ENCODE data around the gene VWA5B1. TPM values are rescaled to one million over a fixed set of nuclear protein-coding genes. Genes with fewer than 3 reads are reported as not detected.

Gene VWA5B1
- total RNA-seq, 2 experiments from 2014 or later = 0.16 to 0.31 TPM

DNA sequence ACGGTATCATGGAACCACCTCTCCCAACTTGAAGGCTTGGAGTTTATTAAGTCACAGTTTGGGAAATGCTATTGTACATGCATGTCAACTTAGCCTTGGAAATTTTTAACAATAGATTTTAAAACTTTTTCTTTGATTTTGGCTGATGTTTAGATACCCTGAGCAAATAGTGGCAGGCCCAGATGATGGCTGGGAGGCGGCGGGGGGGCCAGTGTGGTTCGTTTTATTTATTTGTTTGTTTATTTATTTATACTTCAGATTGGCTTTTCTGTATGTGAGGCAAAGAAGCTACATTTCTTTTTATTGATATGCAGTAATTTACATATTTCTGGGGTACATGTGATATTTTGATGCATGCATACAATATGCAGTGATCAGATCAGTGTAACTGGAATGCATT is 82.0 kb downstream of the VWA5B1 start:
- Mint-ChIP-seq H3K27ac (no peak overlapping the region), H3K9me3 (no peaks in the 10 kb centered on the region), H3K4me1 (peaks cover 3% of the 10 kb centered on the region), H3K27me3 (peaks cover 64% of the 10 kb centered on the region), H3K36me3 (no peaks in the 10 kb centered on the region), H3K4me3 (no peak overlapping the region)
- no peak for DNase-seq

DNA sequence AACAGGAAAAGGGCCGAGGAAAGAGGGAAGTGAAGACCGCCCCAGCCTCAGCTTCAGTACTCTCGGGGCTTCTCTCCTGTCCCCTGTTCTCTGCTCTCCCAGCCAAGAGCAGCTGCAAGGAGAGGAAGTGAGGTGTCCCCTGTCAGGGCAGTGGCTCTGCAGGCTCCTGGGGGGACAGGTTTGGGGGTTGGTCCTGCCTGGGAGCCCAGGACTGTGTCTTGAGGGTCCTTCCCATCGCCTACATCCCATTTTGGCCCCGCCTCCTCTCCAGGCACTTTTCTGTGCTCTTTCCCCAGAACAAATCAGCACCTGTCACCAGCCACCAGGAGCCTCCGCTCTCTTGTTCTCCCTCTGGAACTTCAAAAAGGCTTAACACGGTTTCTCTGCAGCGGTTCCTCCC is 82.6 kb downstream of the VWA5B1 start:
- Mint-ChIP-seq H3K9me3 (no peaks in the 10 kb centered on the region), H3K27me3 (peaks cover 58% of the 10 kb centered on the region), H3K27ac (no peak overlapping the region), H3K36me3 (no peaks in the 10 kb centered on the region), H3K4me3 (no peak overlapping the region), H3K4me1 (peaks cover 3% of the 10 kb centered on the region)
- DNase-seq = no peak

GRCh38 chr1:20373764-20374163 is 83.1 kb downstream of the VWA5B1 start:
- Mint-ChIP-seq H3K27ac (no peak overlapping the region), H3K36me3 (no peaks in the 10 kb centered on the region), H3K9me3 (no peaks in the 10 kb centered on the region), H3K4me1 (peaks cover 3% of the 10 kb centered on the region), H3K4me3 (no peak overlapping the region), H3K27me3 (peaks cover 57% of the 10 kb centered on the region)
- DNase-seq = no peak

DNA sequence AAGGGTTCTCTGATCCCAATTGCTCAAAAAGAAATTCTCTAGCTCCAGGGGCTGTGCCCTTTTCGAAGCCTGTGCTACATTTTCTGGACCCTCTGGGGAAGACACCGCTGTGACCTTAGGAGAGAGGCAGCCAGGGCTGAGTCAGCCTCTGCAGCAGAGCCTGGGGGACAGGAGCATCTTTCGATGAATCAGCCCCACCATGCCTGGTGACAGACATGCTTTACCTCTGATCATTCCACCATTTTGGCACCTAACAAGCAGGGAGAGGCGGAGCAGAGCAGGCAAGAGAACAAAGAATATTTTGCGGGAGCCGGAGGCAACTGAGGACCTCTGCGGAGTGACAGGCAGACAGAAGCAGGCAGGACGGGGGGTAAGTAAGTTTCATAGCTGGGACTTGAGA is 84.9 kb downstream of the VWA5B1 start:
- H3K27me3 Mint-ChIP-seq = peaks cover 50% of the 10 kb centered on the region

GRCh38 chr1:20376171-20376570 is 85.5 kb downstream of the VWA5B1 start:
- Mint-ChIP-seq H3K9me3 (no peaks in the 10 kb centered on the region), H3K4me3 (no peak overlapping the region), H3K4me1 (peaks cover 6% of the 10 kb centered on the region), H3K27ac (no peak overlapping the region), H3K27me3 (peaks cover 44% of the 10 kb centered on the region), H3K36me3 (no peaks in the 10 kb centered on the region)
- DNase-seq = no peak

More for the DNA sequence above, 84.9 kb downstream of the VWA5B1 start:
- no peak for DNase-seq
- Mint-ChIP-seq H3K36me3 (no peaks in the 10 kb centered on the region), H3K4me1 (peaks cover 6% of the 10 kb centered on the region), H3K27ac (no peak overlapping the region), H3K9me3 (no peaks in the 10 kb centered on the region), H3K4me3 (no peak overlapping the region)

GRCh38 chr1:20376880-20377494 is 86.3 kb downstream of the VWA5B1 start:
- no peak overlapping the region for H3K4me3 Mint-ChIP-seq
- H3K36me3 Mint-ChIP-seq = no peaks in the 10 kb centered on the region
- no peaks in the 10 kb centered on the region for H3K9me3 Mint-ChIP-seq
- DNase-seq = peak; percentile 52
- H3K27me3 Mint-ChIP-seq = peaks cover 36% of the 10 kb centered on the region
- peaks cover 4% of the 10 kb centered on the region for H3K4me1 Mint-ChIP-seq
- H3K27ac Mint-ChIP-seq = no peak overlapping the region

DNA sequence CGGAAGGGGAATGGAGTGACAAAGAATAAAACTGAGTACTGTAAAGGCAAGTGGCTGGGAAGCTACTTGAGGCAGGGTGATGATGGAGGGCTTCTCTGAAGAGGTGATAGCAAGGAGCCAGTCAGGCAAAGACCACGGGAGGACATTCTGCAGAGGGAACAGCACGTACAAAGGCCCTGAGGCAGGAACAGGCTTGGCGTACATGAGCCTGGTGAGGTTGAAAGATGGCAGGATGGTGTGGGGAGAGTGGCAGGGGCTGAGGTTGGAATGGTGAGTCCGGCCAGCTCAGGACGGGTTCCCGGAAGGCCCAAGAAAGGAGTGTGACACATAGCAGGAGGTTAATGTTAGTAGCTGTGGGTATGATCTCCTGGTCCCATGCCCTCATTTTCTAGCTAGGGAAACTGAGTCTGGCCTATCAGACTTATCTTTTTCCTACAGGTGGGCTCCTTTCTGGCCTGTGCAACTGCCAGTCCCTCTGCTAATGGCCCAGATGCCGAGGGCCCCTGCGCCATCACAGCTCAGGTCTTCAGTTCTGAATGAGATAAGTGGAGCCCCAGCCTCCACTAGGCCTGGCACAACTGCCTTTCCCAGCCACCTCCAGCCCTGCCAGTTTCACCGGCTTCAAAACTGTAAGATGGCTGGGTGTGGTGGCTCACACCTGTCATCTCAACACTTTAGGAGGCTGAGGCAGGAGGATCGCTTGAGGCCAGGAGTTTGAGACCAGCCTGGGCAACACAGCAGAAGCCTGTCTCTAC is 87.0 kb downstream of the VWA5B1 start:
- DNase-seq = no peak
- H3K4me3 Mint-ChIP-seq = no peak overlapping the region
- peaks cover 3% of the 10 kb centered on the region for H3K4me1 Mint-ChIP-seq
- H3K27me3 Mint-ChIP-seq = peaks cover 36% of the 10 kb centered on the region
- no peak overlapping the region for H3K27ac Mint-ChIP-seq
- H3K9me3 Mint-ChIP-seq = no peaks in the 10 kb centered on the region
- no peaks in the 10 kb centered on the region for H3K36me3 Mint-ChIP-seq

DNA sequence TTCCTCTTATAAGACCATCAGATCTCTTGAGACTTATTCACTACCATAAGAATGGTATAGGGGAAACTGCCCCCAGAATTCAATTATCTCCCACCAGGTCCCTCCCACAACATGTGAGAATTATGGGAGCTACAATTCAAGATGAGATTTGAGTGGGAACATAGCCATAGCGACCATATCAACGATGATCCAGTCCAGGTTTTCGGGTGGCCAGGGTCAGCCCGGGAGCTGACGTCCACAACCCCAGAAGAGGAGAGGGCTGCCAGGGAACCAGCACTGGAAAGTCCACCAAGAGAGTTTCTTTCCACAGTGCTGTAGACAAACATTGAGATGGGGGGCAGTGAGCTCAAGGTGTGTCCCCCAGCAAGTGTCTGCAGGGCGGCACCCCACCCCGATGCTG is 88.4 kb downstream of the VWA5B1 start:
- Mint-ChIP-seq H3K36me3 (no peaks in the 10 kb centered on the region), H3K4me3 (no peak overlapping the region), H3K27ac (no peak overlapping the region), H3K4me1 (peaks cover 3% of the 10 kb centered on the region), H3K27me3 (peaks cover 45% of the 10 kb centered on the region), H3K9me3 (no peaks in the 10 kb centered on the region)
- no peak for DNase-seq

DNA sequence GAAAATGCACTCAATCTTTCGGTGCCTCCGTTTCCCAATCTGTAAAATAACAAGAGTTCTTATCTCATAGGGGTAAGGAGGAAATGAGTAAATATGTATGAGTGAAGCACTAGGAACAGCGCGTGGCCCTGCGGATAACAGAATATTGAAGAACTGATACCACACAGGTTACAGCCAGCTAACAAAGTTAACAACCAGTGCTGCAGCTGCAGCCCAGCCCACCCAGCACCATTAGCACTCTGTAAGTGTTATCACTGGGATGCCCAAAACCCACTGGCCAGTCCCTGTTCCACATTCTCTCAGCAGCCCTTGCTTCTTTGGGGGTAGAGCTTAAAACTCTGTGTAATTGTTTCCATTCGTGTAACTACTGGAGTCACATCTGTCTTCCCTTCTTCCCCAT is 89.5 kb downstream of the VWA5B1 start:
- peaks cover 54% of the 10 kb centered on the region for H3K27me3 Mint-ChIP-seq
- no peaks in the 10 kb centered on the region for H3K9me3 Mint-ChIP-seq
- H3K4me3 Mint-ChIP-seq = no peak overlapping the region
- H3K27ac Mint-ChIP-seq = no peak overlapping the region
- no peaks in the 10 kb centered on the region for H3K36me3 Mint-ChIP-seq
- DNase-seq = no peak
- peaks cover 3% of the 10 kb centered on the region for H3K4me1 Mint-ChIP-seq

GRCh38 chr1:20380616-20381035 is 90.0 kb downstream of the VWA5B1 start:
- no peak overlapping the region for H3K27ac Mint-ChIP-seq
- H3K27me3 Mint-ChIP-seq = peaks cover 54% of the 10 kb centered on the region

DNA sequence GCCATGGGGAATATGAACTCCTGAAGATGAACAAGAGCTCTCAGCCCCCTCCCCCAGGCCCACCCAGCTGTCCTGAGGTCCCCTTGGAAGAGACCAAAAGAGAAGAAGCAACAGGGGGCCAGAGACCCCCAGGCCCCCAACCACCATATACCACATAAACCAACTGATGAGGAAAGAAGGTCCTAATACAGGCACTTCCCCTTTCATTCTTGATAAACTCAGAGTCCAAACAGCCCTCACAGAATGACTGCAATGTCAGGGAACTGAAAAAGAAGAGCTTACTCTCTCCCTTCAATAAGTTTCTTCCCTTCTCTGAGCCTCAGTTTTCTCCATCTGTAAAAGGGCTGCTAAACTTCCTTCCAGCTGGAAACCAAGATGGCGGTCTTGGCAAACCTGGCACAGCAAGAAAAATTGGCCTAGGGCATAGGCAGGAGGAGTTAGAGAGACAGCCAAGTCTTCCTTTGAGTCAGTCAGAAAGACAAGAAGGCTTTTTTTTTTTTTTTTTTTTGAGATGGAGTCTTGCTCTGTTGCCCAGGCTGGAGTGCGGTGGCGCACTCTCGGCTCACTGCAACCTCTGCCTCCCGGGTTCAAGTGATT is 90.5 kb downstream of the VWA5B1 start:
- H3K27me3 Mint-ChIP-seq = peaks cover 53% of the 10 kb centered on the region
- DNase-seq = no peak
- H3K4me1 Mint-ChIP-seq = peaks cover 3% of the 10 kb centered on the region
- H3K27ac Mint-ChIP-seq = no peak overlapping the region
- no peak overlapping the region for H3K4me3 Mint-ChIP-seq
- H3K9me3 Mint-ChIP-seq = no peaks in the 10 kb centered on the region
- no peaks in the 10 kb centered on the region for H3K36me3 Mint-ChIP-seq

More at GRCh38 chr1:20380616-20381035, 90.0 kb downstream of the VWA5B1 start:
- no peaks in the 10 kb centered on the region for H3K36me3 Mint-ChIP-seq
- no peak overlapping the region for H3K4me3 Mint-ChIP-seq
- no peak for DNase-seq
- H3K4me1 Mint-ChIP-seq = peaks cover 3% of the 10 kb centered on the region
- no peaks in the 10 kb centered on the region for H3K9me3 Mint-ChIP-seq

GRCh38 chr1:20381961-20382360 is 91.3 kb downstream of the VWA5B1 start:
- peaks cover 3% of the 10 kb centered on the region for H3K4me1 Mint-ChIP-seq
- no peak for DNase-seq
- no peaks in the 10 kb centered on the region for H3K36me3 Mint-ChIP-seq
- H3K27ac Mint-ChIP-seq = no peak overlapping the region
- no peak overlapping the region for H3K4me3 Mint-ChIP-seq
- peaks cover 56% of the 10 kb centered on the region for H3K27me3 Mint-ChIP-seq
- no peaks in the 10 kb centered on the region for H3K9me3 Mint-ChIP-seq

GRCh38 chr1:20382711-20383110 is 92.0 kb downstream of the VWA5B1 start:
- H3K36me3 Mint-ChIP-seq = no peaks in the 10 kb centered on the region
- H3K27ac Mint-ChIP-seq = no peak overlapping the region
- peaks cover 56% of the 10 kb centered on the region for H3K27me3 Mint-ChIP-seq
- H3K9me3 Mint-ChIP-seq = no peaks in the 10 kb centered on the region
- peaks cover 3% of the 10 kb centered on the region for H3K4me1 Mint-ChIP-seq
- H3K4me3 Mint-ChIP-seq = no peak overlapping the region
- no peak for DNase-seq

DNA sequence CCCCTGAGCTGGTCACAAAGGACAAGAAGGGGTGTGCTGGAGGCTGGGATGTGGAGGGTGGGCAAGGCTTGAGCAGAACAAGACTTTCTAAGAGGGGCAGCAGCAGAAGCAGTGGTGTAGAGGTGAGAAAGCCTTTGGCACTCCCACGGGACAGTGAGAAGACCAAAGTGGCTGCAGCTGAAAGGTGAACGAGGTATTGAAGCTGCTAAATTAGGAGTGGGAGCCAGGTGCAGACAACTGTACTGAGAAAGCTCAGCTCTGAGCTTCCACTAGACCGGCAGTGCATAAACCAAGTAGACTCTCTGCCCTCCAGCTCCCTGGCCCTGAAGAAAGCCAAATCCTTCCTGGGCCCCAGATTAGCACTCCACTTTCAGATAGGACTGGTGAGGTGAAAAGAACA is 93.0 kb downstream of the VWA5B1 start:
- H3K4me1 Mint-ChIP-seq = peaks cover 3% of the 10 kb centered on the region
- H3K27ac Mint-ChIP-seq = no peak overlapping the region
- no peaks in the 10 kb centered on the region for H3K36me3 Mint-ChIP-seq
- H3K4me3 Mint-ChIP-seq = no peak overlapping the region
- peaks cover 60% of the 10 kb centered on the region for H3K27me3 Mint-ChIP-seq
- no peaks in the 10 kb centered on the region for H3K9me3 Mint-ChIP-seq
- DNase-seq = no peak

DNA sequence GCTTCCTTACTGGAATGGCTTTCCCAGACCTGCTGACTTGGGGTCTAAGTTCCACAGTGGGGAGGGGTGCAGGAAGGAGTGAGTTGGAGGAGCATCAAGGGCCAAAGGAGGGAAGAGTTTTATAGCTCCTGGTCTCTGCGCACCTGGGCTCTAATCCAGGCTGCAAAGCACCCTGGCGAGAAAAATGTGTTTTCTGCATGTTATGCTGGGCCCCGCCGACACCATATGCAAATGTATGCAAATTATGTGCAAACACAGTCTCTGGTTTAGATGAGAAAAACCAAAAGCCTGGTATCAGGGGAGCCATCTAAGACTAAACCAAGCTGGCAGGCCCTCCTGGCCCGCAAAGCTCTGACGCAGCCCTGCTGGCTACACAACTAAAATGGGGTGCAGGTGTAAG is 95.0 kb downstream of the VWA5B1 start:
- Mint-ChIP-seq H3K27ac (no peak overlapping the region), H3K4me3 (no peak overlapping the region), H3K36me3 (no peaks in the 10 kb centered on the region), H3K9me3 (no peaks in the 10 kb centered on the region), H3K27me3 (peaks cover 74% of the 10 kb centered on the region), H3K4me1 (no peaks in the 10 kb centered on the region)
- no peak for DNase-seq

Data from activated naive CD8-positive, alpha-beta T cell treated with anti-CD3 and anti-CD28 coated beads for 36 hours (primary cell).